Epithelial cell of esophagus (primary cell): ENCODE results near the gene TSHB.
A peak's percentile ranks its signal among the peaks of the same experiment; 100 is the strongest.

Experiments used
- DNase-seq: peaks from one replicate; pipeline ENCODE4 v3.0.0; 2010; ENCODE audit warnings: low read depth
- H3K4me3 ChIP-seq: 2 replicates; pipeline ENCODE4 v1.5.1; 2011; ENCODE audit warnings: mild to moderate bottlenecking, low read length, control low read depth
- TF ChIP-seq, protein P1 (sequence below): IDR thresholded peaks from 2 replicates; pipeline ENCODE4 v1.5.1; 2011; ENCODE audit warnings: low read depth, mild to moderate bottlenecking, low read length, control low read depth, inconsistent platforms; ENCODE audit not compliant: insufficient read depth; ENCODE audit errors: missing control alignments

Gene TSHB

DNA sequence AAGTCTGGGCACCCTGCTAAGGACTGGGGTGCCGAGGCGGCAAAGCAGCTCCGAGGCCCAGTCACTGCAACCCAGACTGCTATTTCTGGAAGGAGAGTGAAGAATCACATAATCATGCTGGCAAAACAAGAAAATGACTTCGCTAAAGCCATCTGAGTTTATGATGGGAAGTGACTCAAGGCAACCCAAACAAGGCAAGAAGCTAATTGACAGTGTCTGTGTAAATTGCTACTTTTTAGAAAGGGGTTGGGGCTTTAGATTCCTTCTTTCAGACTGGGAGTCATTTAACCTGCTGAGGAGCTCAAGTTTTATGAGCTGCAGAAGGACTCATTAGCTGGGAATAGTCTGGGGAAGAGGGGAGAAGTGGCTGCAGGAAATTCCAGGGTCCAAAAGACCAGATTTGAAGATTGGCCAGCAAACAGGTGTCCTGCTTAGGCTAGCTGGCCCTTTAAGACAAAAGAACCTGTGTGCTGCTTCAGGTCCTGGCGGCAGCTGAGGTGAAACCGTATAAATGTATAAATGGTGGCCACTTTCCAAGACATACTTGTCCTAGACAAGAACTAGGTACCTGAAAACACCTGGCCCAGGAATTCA is 28.1 kb downstream of the TSHB start:
- H3K4me3 ChIP-seq: no peak overlapping the region
- TF ChIP-seq, protein P1, sequence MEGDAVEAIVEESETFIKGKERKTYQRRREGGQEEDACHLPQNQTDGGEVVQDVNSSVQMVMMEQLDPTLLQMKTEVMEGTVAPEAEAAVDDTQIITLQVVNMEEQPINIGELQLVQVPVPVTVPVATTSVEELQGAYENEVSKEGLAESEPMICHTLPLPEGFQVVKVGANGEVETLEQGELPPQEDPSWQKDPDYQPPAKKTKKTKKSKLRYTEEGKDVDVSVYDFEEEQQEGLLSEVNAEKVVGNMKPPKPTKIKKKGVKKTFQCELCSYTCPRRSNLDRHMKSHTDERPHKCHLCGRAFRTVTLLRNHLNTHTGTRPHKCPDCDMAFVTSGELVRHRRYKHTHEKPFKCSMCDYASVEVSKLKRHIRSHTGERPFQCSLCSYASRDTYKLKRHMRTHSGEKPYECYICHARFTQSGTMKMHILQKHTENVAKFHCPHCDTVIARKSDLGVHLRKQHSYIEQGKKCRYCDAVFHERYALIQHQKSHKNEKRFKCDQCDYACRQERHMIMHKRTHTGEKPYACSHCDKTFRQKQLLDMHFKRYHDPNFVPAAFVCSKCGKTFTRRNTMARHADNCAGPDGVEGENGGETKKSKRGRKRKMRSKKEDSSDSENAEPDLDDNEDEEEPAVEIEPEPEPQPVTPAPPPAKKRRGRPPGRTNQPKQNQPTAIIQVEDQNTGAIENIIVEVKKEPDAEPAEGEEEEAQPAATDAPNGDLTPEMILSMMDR: no peak
- DNase-seq: no peak

DNA sequence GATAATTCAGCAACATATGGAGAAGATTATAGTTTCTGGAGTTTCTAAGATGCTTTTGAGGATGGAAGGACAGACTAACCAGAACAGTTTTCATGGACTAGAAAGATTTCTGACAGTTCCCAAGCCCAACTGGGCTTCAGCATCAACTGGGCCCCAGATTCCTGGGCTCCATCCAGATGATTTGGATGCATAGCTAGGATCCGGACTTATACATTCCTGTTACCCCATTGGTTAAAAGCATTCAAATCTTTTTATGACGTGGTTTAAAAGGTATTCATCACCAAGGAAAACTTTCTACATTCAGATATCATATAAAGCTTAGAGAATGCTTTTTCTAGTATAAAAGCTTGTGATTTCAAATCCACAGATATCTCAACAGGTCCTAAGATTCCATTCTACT is 29.7 kb downstream of the TSHB start:
- DNase-seq: no peak
- TF ChIP-seq, protein P1: no peak
- H3K4me3 ChIP-seq: no peak overlapping the region

DNA sequence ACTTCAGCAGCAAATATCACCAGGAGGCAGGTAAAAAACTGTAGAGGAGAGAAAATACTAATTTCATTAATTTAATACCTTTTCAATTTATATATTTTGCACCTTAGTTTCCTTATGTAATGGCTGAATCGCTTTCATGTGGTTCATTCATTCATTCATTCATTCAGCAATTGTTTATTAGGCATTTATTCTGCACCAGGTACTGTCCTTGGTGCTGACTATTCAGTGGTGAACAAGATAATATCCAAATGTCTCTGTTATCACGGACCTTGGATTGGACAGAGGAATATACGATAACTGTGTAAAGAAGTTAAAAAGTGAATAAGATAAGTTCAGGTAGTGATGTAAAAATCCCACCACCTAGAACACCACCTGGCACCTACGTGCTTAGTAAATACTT is 30.9 kb downstream of the TSHB start:
- TF ChIP-seq, protein P1: no peak
- peak; percentile 13 for DNase-seq
- H3K4me3 ChIP-seq: no peak overlapping the region

DNA sequence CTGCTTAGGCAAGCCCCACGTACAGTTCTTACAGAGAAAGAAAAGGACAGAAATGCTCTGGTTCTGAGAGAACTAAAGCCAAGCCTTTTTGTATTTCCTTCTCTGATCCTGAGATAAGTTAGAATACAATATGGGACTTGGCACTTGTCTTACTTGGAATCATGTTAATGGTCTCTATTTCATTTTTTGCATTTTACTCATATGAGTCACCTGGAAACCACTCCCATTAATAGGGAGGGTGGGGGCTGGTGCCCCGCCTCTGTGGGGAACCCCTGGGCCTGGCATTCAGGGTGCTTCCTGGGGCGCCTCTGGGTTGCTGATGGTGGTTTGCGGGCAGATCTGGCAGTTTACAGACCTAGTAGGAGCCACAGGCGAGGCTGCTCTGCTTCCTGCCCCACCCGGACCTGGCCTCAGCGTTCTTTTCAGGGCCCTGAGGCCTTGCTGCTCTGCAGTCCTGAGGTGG is 32.9 kb downstream of the TSHB start:
- TF ChIP-seq, protein P1: no peak
- peak; percentile 70 for DNase-seq
- no peak overlapping the region for H3K4me3 ChIP-seq

DNA sequence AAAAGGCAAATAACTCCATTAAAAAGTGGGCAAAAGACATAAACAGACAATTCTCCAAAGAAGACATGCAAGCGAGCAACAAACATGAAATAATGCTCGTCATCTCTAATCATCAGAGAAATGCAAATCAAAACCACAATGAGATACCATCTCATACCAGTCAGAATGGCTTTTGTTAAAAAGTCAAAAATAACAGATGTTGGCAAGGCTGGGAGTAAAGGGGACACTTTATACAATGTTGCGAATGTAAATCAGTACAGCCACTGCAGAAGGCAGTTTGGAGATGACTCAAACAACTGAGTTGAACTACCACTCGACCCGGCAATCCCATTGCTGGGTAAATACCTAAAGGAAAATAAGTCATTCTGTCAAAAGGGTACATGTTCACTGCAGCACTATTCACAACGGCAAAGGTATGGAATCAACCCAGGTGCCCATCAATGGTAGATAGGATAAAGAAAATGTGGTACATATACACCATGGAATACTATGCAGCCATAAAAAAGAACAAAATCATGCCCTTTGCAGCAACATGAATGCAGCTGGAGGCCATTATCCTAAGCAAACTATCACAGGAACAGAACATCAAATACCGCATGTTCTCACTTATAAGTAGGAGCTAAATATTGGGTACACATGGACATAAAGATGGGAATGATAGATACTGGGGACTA is 33.7 kb downstream of the TSHB start:
- DNase-seq: peak; percentile 43
- TF ChIP-seq, protein P1: no peak
- no peak overlapping the region for H3K4me3 ChIP-seq

DNA sequence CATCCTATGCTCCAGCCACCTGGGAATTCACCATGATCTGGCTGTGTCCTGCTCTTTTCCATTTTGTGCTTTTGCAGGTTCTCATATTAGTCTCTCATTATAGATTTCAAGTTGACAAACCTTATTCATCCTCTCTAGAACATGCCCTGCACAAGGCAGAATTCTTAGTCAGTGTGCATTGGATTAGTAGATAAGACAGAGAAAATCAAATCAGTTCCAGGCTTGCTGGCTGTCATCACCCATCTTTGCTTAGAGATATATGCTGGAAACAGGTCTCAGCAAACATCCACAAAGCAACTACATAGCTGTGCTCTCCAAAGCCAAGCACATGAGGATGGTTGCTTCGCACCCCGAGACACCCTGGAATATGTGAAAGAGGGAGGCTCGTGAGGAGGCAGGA is 34.8 kb downstream of the TSHB start:
- no peak for DNase-seq
- H3K4me3 ChIP-seq: no peak overlapping the region
- TF ChIP-seq, protein P1: no peak

DNA sequence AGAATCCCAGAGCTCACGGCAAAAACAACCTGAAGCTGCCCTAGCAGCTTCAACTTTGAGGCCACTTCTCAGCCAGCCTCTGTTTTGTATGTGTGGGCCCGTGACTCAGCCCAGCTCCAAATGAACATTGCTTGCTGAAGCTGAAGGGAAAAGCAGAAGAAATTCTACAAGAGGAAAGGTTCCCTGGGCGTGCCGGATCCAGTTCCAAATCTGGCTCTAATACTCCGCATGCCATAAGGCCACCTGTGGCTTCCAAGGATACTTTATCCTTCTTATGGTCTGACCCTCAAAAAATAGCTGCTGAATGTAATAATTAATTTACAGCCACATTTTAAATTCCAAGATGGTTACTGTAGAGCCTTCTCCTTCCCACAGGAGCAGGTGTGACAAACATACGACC is 35.4 kb downstream of the TSHB start:
- TF ChIP-seq, protein P1: no peak
- H3K4me3 ChIP-seq: no peak overlapping the region
- peak; percentile 19 for DNase-seq
